Measurements from ENCODE around the gene BMPR1A.

The BMPR1A gene

GRCh38 chr10:86765548-86765947, 9.1 kb downstream of the BMPR1A start:
- no peak for DNase-seq (ENCODE audit: low spot score)

- DNase-seq (ENCODE audit: low spot score), result no peak
Measured at GRCh38 chr10:86768412-86769062, 12.1 kb downstream of the BMPR1A start.

GRCh38 chr10:86769991-86770390, 13.6 kb downstream of the BMPR1A start:
- DNase-seq (ENCODE audit: low spot score), result no peak

GRCh38 chr10:86770412-86770960, 14.1 kb downstream of the BMPR1A start:
- DNase-seq (ENCODE audit: low spot score), result peak; percentile 51

GRCh38 chr10:86773498-86773897, 17.1 kb downstream of the BMPR1A start:
- DNase-seq (ENCODE audit: low spot score), result no peak

GRCh38 chr10:86775056-86775869, 18.8 kb downstream of the BMPR1A start:
- no peak for DNase-seq (ENCODE audit: low spot score)

- no peak for DNase-seq (ENCODE audit: low spot score)
Measured at GRCh38 chr10:86775870-86776180, 19.4 kb downstream of the BMPR1A start.

- DNase-seq (ENCODE audit: low spot score), result no peak
Measured at GRCh38 chr10:86779220-86780017, 23.0 kb downstream of the BMPR1A start.

- DNase-seq (ENCODE audit: low spot score), result no peak
Measured at GRCh38 chr10:86782701-86783418, 26.4 kb downstream of the BMPR1A start.

- DNase-seq (ENCODE audit: low spot score), result no peak
Measured at GRCh38 chr10:86785037-86785436, 28.6 kb downstream of the BMPR1A start.

- DNase-seq (ENCODE audit: low spot score), result no peak
Measured at GRCh38 chr10:86785968-86786367, 29.5 kb downstream of the BMPR1A start.

GRCh38 chr10:86786368-86786767, 29.9 kb downstream of the BMPR1A start:
- no peak for DNase-seq (ENCODE audit: low spot score)

- DNase-seq (ENCODE audit: low spot score), result no peak
Measured at GRCh38 chr10:86790394-86790793, 34.0 kb downstream of the BMPR1A start.

- DNase-seq (ENCODE audit: low spot score), result no peak
Measured at GRCh38 chr10:86792461-86793167, 36.2 kb downstream of the BMPR1A start.

- no peak for DNase-seq (ENCODE audit: low spot score)
Measured at GRCh38 chr10:86793696-86794095, 37.3 kb downstream of the BMPR1A start.

- DNase-seq (ENCODE audit: low spot score), result peak; percentile 75
Measured at GRCh38 chr10:86795353-86795752, 38.9 kb downstream of the BMPR1A start.

- no peak for DNase-seq (ENCODE audit: low spot score)
Measured at GRCh38 chr10:86798025-86798424, 41.6 kb downstream of the BMPR1A start.

- no peak for DNase-seq (ENCODE audit: low spot score)
Measured at GRCh38 chr10:86798611-86799010, 42.2 kb downstream of the BMPR1A start.

GRCh38 chr10:86799188-86799845, 42.9 kb downstream of the BMPR1A start:
- no peak for DNase-seq (ENCODE audit: low spot score)

- no peak for DNase-seq (ENCODE audit: low spot score)
Measured at GRCh38 chr10:86801995-86802394, 45.6 kb downstream of the BMPR1A start.

Data from iPS-NIHi11 (cell line).